ENCODE measurements around the gene CNTN1. TPM values are rescaled to one million over a fixed set of nuclear protein-coding genes. Genes with fewer than 3 reads are reported as not detected.

Gene CNTN1
- total RNA-seq: not detected

DNA sequence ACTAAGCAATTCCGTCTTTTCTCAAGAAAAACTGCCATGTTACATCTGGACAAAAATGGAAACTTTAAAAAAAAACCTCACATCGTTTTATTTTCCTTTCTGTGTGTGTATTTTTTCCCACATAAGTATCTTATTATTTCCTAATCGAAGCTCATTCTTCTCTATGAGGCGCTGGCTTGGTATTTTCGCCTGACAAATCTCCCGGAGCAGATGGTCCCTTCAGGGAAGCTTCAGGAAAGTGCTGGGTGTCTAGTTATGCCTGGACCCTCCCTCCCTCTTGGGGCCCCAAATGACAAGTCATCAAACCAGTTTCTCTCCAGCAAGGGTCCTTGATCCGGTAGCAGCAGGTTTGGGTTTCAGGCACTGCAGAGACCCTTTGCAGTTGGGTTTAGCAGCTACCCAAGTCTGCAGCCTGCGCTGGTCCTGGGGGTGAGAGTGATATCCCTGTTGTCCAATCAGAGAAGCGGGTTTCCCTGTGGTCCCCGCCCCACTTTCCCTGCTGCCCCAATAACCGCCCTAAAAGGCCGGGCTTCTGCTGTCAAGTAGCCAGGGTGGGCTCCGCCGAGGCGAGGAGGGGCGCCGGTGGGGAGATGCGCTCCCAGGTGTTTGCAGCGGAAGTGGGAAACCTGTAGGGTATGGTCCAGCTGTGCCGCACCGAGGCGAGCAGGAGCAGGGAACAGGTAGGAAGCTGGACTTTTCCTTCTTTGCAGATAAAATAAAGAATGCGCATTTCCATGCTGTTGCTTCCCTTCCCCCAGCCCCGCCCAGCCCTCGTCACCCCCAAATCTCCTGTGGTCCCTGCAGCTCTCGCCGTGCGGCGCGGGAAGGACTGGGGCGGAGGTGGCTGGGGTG lies at the start of gene CNTN1:
Gene CNTN1, plus strand, starts transcription at position 527 of the 852 bp plus-strand sequence.
- no peak within 1 kb of the TSS for H3K27ac Mint-ChIP-seq
- H3K27me3 Mint-ChIP-seq: peaks cover 41% of the 10 kb centered on the region
- no peak for DNase-seq
- H3K36me3 Mint-ChIP-seq: no peaks in the 10 kb centered on the region
- H3K4me3 Mint-ChIP-seq: no peak within 1 kb of the TSS
- H3K9me3 Mint-ChIP-seq: no peaks in the 10 kb centered on the region
- no peaks in the 10 kb centered on the region for H3K4me1 Mint-ChIP-seq

DNA sequence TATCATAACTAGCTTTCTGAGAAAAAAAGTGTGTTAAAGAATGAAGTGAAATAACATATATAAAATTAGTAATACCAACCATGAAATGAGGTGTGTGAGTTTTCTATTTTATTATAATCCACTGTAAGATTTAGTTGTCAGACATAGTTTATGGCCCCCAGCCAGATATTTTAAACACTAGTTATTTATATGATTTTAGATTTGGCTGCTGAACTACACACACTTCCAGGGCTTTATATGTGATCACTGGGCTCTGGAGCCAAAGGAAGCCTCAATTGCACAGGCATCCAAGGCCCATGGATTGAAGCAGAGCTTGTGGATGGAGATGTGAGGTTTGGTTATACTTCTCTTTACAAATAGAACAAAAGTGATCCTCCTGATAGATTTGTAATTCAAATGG lies 48.7 kb upstream of the CNTN1 start:
- H3K9me3 Mint-ChIP-seq: peaks cover 10% of the 10 kb centered on the region
- H3K4me1 Mint-ChIP-seq: no peaks in the 10 kb centered on the region
- H3K27ac Mint-ChIP-seq: no peak overlapping the region
- H3K36me3 Mint-ChIP-seq: no peaks in the 10 kb centered on the region
- no peak for DNase-seq
- no peaks in the 10 kb centered on the region for H3K27me3 Mint-ChIP-seq
- no peak overlapping the region for H3K4me3 Mint-ChIP-seq

DNA sequence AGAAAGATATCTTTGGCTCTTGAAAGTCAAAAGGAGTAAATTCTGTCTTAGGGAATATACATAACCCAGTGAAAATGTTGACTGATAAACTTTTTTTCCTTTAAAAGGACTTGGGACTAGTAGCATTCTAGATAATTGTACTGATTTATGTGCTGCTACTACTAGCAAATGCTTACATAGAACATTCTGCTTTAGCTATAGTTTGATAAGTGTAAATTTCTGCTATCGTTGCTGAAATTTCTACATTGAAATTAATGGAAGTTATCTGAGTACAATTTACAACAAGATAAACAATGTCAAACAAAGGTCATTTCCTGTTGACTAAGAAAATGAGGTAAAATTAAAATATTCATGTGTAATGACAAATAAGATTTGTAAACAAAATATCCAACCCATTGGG lies 48.3 kb upstream of the CNTN1 start:
- no peak overlapping the region for H3K4me3 Mint-ChIP-seq
- no peaks in the 10 kb centered on the region for H3K27me3 Mint-ChIP-seq
- H3K9me3 Mint-ChIP-seq: peaks cover 9% of the 10 kb centered on the region
- no peaks in the 10 kb centered on the region for H3K4me1 Mint-ChIP-seq
- no peaks in the 10 kb centered on the region for H3K36me3 Mint-ChIP-seq
- DNase-seq: no peak
- no peak overlapping the region for H3K27ac Mint-ChIP-seq

DNA sequence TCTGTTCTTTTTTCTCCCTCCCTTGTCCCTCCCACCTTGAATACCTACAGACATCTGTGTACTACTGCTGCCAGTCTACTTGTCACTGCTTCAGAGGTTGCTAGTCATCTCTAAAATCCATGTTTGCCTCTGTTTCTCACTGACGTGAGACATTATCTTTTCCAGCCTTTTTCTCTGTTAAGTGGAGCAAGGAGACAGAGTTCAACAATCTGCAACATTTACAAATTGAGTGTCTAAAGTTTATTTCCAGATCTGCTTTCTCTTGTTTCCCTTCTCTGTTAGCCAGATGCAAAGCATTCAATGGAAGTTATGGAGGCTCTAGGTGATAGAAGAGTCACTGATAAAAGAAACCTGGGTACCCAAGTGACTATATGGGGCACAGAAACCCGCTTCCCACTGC lies 47.5 kb upstream of the CNTN1 start:
- Mint-ChIP-seq H3K27ac (no peak overlapping the region), H3K4me1 (no peaks in the 10 kb centered on the region), H3K36me3 (no peaks in the 10 kb centered on the region), H3K27me3 (no peaks in the 10 kb centered on the region), H3K4me3 (no peak overlapping the region), H3K9me3 (peaks cover 7% of the 10 kb centered on the region)
- no peak for DNase-seq

DNA sequence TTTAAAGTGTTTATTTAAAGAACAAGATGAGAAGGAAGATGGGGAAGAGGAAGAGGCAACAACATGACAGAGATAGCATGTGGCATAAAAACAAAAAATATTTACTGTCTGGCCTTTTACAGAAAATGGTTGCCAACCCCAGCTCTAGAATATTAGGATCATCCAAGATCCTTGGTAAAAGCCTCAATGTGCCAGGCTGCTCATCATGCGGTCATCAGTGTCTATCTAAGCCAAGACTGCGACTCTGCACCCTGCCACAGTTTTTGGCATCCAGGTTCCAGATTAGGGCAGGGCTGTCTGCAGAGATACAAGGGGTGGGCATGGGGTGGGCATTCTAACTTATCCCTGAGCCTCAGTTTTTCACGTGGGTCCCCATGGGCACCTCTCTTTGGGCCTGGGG lies 46.9 kb upstream of the CNTN1 start:
- H3K4me1 Mint-ChIP-seq: no peaks in the 10 kb centered on the region
- no peak overlapping the region for H3K27ac Mint-ChIP-seq
- no peak overlapping the region for H3K4me3 Mint-ChIP-seq
- no peaks in the 10 kb centered on the region for H3K27me3 Mint-ChIP-seq
- no peak for DNase-seq
- no peaks in the 10 kb centered on the region for H3K36me3 Mint-ChIP-seq
- H3K9me3 Mint-ChIP-seq: peaks cover 4% of the 10 kb centered on the region

DNA sequence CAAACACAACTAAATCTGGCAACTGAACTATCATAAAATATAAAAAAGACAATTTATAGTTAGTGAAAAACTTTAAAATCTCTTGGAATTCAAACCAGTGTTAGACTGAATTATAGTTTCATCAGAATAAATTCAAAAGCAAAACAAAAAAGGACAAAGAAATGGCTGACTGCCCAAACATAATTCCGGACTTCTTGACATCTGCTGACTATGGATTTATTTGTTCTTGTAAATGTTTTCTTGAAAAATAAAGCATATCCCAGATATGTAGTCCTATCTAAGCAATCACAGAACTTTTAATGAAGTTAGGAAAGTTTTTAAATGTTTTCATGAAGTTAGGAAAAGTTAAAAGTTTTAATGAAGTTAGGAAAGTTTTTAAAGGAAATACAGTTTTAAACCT lies 45.8 kb upstream of the CNTN1 start:
- Mint-ChIP-seq H3K27ac (no peak overlapping the region), H3K36me3 (no peaks in the 10 kb centered on the region), H3K4me1 (no peaks in the 10 kb centered on the region), H3K27me3 (no peaks in the 10 kb centered on the region), H3K4me3 (no peak overlapping the region), H3K9me3 (peaks cover 2% of the 10 kb centered on the region)
- no peak for DNase-seq

DNA sequence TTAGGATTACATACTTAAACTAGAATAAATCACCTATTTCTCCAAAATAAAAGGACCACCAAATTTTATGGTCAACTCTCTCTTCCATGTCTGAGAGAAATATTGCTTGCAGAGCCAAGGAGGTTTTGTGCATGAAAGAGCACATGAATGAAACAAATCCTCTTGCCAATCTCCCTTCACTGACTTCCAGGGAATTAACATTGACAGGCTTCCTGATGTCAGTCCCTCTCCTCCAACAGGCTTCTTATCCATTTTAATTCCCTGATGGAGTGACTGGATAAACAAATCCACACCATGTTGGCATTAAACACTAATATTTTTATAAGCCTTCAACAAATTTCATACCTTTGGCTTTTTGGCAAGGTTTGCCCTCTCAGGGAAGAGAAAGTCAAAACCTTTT lies 45.3 kb upstream of the CNTN1 start:
- Mint-ChIP-seq H3K9me3 (no peaks in the 10 kb centered on the region), H3K4me3 (no peak overlapping the region), H3K27ac (no peak overlapping the region), H3K4me1 (no peaks in the 10 kb centered on the region), H3K36me3 (no peaks in the 10 kb centered on the region), H3K27me3 (no peaks in the 10 kb centered on the region)
- no peak for DNase-seq

DNA sequence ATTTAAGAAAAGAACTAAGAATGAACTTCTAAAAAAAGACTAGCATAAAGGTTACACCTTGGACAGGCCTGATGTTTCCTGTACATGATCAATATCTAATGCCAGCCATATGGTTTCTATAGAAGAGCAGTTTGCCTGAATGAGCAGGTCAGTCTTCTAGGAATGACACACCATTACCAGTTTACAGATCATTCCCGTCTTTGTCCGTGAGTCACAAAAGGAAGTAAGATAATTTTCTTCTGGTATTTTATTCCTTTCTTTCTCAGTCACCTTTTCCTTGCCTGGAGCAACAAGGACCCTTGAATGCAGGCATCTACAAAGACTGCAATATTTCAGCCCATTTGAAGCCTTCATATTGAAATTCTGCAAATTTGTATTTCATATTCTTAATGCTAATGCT lies 44.6 kb upstream of the CNTN1 start:
- Mint-ChIP-seq H3K4me3 (no peak overlapping the region), H3K27ac (no peak overlapping the region), H3K36me3 (no peaks in the 10 kb centered on the region), H3K9me3 (no peaks in the 10 kb centered on the region), H3K27me3 (no peaks in the 10 kb centered on the region), H3K4me1 (no peaks in the 10 kb centered on the region)
- no peak for DNase-seq

DNA sequence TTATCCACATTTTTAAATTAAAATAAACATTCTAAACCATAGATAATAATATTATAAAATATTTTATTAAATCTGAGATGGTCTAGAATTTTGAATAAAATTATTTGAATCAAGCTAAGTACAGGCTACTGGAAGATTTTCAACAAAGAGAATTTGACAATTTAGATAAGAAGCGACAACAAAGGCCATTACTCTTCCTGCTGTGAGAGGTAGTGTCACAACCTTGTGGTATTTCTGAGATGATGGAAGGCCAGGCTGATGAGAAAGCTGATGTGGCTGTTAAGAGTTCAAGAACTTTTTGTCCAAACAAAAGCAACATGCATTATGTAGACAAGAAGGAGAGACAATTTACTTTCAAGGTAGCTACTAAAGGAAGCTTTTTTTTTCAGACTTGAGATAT lies 43.7 kb upstream of the CNTN1 start:
- Mint-ChIP-seq H3K4me3 (no peak overlapping the region), H3K36me3 (no peaks in the 10 kb centered on the region), H3K4me1 (no peaks in the 10 kb centered on the region), H3K9me3 (no peaks in the 10 kb centered on the region), H3K27ac (no peak overlapping the region), H3K27me3 (no peaks in the 10 kb centered on the region)
- DNase-seq: no peak

DNA sequence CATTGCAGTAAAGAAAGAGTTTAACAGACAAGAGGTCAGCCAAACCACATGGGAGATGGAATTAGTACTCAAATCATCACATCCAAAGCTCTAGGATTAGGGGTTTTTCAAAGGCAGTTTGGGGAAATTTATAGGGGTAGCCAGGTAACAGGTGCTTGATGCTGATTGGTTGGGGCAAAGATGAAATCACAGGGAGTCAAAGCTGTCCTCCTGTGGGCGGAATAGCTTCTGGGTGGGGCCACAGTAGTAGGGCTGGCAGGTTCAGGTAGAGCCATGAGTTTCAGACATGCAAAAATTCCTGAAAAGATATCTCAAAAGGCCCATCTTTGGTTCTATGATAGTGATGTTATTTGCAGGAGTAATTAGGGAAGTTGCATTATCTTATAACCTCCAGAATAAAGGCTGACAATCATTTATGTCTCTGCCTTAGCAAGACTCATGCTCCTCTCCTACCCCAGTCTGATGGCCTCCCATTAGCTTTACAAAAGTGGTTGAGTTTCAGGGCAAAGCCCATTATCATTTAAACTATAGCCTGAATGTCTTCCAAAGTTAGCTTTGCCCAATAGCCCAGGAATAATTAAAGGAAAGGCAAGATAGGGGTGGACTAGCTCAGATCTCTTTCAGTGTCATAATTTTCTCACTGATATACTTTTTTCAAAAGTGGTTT lies 42.1 kb upstream of the CNTN1 start:
- Mint-ChIP-seq H3K27me3 (no peaks in the 10 kb centered on the region), H3K27ac (no peak overlapping the region), H3K9me3 (no peaks in the 10 kb centered on the region), H3K36me3 (no peaks in the 10 kb centered on the region), H3K4me3 (no peak overlapping the region), H3K4me1 (no peaks in the 10 kb centered on the region)
- no peak for DNase-seq

DNA sequence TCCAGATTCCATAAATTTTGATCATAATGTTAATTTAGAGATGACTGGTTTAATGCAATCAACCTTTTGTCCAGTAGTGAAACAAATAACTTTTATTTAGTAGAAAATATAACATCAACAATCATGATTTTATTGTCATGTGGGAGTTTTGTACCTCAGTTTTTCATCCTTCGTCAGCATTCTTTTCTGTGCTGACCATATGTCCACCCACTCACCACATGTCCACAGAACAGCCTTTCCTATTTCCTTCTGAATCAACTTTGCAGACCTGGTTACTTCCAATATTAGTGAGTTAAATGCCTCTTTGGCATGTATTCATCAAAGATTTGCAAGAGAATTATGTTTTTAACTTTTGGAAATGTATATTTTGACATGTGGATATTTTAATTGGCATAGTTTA lies 36.8 kb upstream of the CNTN1 start:
- H3K27me3 Mint-ChIP-seq: no peaks in the 10 kb centered on the region
- H3K27ac Mint-ChIP-seq: no peak overlapping the region
- H3K36me3 Mint-ChIP-seq: no peaks in the 10 kb centered on the region
- DNase-seq: no peak
- H3K4me3 Mint-ChIP-seq: no peak overlapping the region
- H3K9me3 Mint-ChIP-seq: peaks cover 2% of the 10 kb centered on the region
- H3K4me1 Mint-ChIP-seq: no peaks in the 10 kb centered on the region

DNA sequence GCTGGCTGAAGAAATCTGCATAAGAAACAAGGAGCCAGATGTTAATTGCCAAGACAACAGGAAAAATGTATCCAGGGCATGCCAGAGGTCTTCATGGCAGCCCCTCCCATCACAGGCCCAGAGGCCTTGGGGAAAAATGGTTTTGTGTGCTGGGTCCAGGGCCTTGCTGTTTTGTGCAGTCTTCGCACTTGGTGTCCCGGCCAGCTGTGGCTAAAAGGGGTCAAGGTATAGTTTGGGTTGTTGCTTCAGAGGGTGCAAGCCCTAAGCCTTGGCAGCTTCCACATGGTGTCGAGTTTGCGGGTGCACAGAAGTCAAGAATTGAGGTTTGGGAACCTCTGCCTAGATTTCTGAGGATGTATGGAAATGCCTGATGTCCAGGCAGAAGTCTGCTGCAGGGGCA lies 29.9 kb upstream of the CNTN1 start:
- Mint-ChIP-seq H3K4me3 (no peak overlapping the region), H3K27ac (no peak overlapping the region), H3K27me3 (no peaks in the 10 kb centered on the region), H3K9me3 (peaks cover 2% of the 10 kb centered on the region), H3K4me1 (no peaks in the 10 kb centered on the region), H3K36me3 (no peaks in the 10 kb centered on the region)
- no peak for DNase-seq

DNA sequence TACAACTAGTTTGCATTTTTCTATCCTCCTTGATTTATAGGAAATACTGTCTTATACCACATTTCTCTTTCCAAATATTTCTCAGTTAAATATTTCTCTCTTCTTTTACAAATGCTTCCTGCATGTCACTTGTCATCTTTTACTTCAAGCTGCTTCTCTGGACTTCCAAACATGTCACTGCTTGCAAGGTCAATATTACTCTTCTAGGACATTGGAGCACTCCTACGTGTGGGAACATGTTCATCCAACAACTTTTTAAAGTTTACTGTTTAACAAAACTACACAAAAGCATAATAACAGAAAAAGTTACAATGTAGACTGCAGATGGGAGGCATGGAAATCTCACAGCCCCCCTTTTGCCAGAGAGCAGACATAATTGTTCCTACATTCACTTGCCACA lies 28.5 kb upstream of the CNTN1 start:
- Mint-ChIP-seq H3K27me3 (no peaks in the 10 kb centered on the region), H3K4me3 (no peak overlapping the region), H3K9me3 (peaks cover 2% of the 10 kb centered on the region), H3K4me1 (no peaks in the 10 kb centered on the region), H3K36me3 (no peaks in the 10 kb centered on the region), H3K27ac (no peak overlapping the region)
- no peak for DNase-seq

DNA sequence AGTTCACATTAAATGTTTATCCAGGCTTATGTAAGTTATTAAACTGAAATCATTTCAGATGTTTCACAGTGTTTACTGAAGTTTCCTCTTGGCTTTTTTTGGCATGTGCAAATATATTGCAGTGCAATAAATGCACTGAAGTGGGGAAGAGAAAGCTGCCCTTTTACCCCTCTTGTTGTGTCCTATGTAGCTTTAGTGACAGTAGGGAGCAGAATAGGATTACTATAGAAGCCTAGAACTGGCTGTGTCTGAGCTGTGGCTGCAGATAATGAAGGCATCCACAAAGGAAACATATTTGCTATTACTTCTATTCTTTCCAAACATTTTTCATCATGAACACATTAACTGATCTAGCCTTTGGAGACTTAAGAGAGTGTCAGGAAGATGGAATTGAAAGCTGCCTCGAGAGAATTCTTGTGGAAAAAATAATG lies 24.1 kb upstream of the CNTN1 start:
- Mint-ChIP-seq H3K4me3 (no peak overlapping the region), H3K27ac (no peak overlapping the region), H3K36me3 (no peaks in the 10 kb centered on the region), H3K9me3 (no peaks in the 10 kb centered on the region), H3K4me1 (no peaks in the 10 kb centered on the region), H3K27me3 (no peaks in the 10 kb centered on the region)
- DNase-seq: no peak

DNA sequence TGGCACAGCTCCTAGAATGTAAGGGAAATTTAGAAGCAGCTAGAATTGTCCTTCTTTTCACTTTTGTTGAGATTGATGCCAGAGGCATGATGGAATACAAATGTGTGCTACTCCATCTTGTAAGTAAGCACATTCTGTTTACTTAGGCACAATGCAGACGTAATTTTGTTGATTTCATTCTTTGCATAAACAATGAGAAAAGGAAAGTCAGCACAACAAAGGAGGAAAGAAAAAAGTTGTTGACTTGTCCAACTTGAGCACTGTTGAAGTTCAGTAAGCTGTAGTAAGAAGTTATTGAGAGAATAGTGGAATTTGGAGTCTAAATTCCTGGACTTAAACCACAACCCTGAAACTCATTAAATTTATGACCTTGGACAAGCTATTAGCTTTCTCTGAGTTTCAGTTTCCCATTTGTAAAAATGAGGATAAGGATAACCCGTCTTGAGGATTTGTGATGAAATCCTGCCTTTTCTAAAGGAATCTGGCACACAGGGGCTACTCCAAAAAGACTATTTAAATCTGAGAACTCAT lies 19.4 kb upstream of the CNTN1 start:
- Mint-ChIP-seq H3K4me1 (no peaks in the 10 kb centered on the region), H3K27me3 (no peaks in the 10 kb centered on the region), H3K36me3 (no peaks in the 10 kb centered on the region), H3K9me3 (no peaks in the 10 kb centered on the region), H3K4me3 (no peak overlapping the region), H3K27ac (no peak overlapping the region)
- no peak for DNase-seq

DNA sequence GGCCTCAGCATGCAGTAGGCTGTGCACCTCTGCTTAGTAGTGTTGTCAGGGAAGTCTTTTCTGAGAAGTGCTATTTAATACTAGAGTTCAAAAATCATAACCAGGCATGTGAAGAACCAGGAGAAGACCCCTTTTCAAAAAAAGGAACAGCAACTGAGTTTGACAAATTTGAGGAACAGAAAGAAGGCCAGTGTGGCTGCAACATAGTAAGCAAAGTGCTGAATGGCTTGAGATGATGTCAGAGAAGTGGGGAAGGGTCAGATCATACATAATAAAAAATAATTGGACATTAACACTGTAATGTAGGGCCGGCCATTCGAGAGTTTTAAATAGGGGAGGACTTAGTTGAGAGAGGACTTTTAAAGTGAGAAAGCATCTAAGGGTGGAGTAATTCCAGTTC lies 11.1 kb upstream of the CNTN1 start:
- Mint-ChIP-seq H3K27me3 (no peaks in the 10 kb centered on the region), H3K4me1 (no peaks in the 10 kb centered on the region), H3K27ac (no peak overlapping the region), H3K36me3 (no peaks in the 10 kb centered on the region), H3K4me3 (no peak overlapping the region), H3K9me3 (peaks cover 5% of the 10 kb centered on the region)
- DNase-seq: no peak

Data from activated naive CD8-positive, alpha-beta T cell treated with anti-CD3 and anti-CD28 coated beads for 36 hours (primary cell).